HG03354 (cell line): ENCODE results near the gene ZDHHC14.

Source experiments
- ATAC-seq: cut with Tn5 transposase; IDR thresholded peaks from one replicate; pipeline ENCODE4 v1.9.1; 2021; ENCODE audit warnings: mild to moderate bottlenecking; ENCODE audit not compliant: unreplicated experiment, poor library complexity, severe bottlenecking

Gene ZDHHC14

GRCh38 chr6:157539900-157540752, 159.1 kb downstream of the ZDHHC14 start:
- ATAC-seq: no peak

DNA sequence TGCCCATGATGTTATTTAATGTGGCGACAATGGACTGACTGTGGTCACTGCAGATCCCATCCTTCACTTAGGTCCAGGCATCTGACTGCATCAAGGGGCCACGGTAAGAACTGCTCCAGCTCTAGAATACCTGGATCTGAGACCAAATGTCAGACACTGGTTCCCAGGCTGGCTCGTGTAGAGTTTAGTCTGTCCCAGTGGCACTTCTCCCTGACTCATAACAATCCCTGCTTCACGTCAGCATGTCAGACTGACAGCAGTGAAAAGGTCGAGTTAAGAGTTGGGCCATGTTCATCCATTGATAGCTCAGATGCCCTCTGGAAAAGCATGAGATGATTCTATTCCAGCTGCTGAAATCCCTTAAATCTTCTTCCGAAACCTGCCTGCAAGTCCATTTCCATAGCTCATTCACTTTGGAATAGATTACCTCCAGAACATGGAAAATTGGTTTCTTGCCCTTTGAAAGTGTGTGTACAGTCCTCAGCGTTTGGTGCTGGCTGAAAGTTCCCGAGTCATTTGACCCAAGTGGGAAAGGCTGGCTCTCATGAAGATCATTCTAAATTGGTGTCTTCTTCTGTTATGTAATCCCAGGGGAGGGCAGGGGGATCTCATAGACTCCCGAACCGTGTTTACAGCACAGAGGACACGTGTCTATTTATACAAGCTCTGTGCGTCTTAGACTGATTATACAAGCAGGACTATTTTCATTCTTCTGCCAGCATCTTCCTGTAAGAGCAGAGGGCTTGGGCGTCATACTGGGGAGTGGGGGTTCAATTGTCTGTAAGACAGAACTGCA, 160.8 kb downstream of the ZDHHC14 start:
- ATAC-seq: no peak

DNA sequence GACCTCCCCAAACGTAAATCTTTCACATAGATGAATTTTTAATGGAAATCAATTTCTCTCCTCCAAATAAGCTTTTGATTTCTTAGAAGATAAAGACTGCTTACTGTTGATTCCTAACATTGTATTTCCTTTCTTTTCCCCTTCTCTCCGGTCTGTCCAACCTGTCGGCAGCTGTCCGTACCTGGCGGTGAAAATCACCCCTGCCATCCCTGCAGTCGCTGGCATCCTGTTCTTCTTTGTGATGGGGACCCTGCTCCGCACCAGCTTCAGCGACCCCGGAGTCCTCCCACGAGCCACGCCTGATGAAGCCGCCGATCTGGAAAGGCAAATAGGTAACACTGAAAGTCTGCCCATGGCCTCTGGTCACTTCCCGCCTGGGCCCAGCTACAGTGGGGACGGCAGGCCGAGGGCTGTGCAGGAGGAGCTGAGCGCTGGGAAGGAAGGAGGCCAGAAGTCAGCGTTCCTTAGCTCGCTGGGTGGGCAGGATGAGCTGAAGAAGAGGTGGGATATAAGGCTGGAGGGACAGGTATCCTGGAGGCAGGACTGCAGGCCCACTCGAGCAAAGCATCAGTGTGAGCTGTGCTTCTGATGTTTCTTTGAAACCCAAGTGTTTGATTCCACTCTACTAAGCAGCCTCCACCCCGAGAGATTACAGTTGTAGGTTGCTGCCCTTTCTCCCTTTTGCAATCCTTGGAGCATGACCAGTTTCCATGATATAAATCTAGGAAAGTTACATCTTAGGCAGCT, 161.6 kb downstream of the ZDHHC14 start:
- ATAC-seq: no peak

- no peak for ATAC-seq
Measured at GRCh38 chr6:157546321-157546720, 165.3 kb downstream of the ZDHHC14 start.

GRCh38 chr6:157547112-157547511, 166.1 kb downstream of the ZDHHC14 start:
- ATAC-seq: no peak

DNA sequence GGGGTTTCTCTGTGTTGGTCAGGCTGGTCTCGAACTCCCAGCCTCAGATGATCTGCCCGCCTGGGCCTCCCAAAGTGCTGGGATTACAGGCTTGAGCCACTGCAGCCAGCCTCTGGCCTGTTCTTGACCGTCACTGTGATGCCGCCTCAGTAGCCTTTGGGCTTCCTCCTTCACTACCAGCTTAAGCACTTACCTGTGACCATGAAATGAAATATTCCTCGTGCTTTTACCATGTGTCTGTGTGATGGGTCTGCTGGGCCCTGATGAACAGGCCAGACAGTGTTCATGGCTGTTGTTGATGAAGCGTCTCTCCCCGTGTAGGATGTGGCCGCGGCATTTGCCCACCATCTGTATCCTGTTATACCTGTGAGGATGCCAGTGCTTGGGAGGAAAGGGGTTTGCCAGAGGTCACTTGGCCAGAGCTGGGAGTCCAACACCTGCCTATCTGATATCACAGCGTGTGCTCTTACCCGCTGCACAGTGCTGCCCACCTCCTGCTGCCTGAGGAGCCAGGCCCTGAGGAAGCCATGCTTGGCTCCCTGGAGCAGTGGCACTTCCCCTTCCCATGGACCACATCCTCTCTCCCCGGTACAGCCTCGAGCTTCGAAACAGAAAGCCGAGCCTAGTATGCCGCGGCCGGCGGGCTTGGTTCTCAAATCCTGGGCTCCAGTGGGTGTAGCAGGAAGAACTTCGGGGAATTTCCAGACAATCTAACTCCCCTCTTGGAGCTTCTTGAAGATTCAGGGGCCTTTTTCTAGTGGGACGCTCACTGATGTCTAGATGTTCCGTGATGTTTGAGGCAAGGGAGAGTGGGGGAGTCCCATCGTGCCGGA, 167.9 kb downstream of the ZDHHC14 start:
- ATAC-seq: peak; percentile 66

DNA sequence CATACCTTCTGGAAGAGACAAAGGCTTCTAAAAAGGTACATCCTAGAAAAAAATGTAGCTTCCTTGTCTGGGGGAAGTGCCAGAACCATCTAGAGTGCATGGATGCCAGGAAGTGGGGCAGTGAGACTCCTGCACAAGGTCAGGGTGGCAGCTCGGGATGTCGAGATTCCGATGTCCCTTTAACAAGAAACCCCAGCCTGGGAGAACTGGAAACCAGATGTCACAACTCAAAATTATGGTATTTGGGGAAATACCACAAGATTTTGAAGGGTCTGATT, 168.4 kb downstream of the ZDHHC14 start:
- no peak for ATAC-seq

DNA sequence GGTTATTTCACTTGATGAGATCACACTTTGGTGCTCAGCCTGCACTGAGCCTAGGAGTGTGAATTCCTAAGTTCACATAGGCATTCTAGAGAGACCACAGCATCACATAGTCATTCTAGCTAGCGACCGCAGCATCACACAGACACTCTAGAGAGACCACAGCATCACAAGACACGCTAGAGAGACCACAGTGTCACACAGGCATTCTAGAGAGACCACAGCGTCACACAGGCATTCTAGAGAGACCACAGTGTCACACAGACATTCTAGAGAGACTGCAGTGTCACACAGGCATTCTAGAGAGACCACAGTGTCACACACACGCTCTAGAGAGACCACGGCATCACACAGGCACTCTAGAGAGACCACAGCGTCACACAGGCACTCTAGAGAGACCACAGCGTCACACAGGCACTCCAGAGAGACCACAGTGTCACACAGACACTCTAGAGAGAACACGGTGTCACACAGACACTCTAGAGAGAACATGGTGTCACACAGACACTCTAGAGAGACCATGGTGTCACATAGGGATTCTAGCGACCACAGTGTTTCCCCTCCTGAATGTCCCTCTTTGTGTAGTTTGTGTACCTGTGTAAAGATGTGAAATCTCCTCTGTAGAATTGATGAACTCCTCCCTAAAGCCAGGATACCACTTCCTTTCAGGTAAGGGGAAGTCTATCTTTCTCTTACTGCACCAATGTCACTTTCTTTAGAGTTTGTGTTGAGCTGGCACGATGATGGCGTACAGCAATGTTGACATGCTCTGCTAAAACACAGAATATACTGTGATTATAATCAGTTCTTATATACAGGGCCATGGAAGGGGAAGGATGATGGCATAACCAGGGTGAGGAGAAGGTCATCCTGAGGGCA, 169.4 kb downstream of the ZDHHC14 start:
- peak; percentile 57 for ATAC-seq

DNA sequence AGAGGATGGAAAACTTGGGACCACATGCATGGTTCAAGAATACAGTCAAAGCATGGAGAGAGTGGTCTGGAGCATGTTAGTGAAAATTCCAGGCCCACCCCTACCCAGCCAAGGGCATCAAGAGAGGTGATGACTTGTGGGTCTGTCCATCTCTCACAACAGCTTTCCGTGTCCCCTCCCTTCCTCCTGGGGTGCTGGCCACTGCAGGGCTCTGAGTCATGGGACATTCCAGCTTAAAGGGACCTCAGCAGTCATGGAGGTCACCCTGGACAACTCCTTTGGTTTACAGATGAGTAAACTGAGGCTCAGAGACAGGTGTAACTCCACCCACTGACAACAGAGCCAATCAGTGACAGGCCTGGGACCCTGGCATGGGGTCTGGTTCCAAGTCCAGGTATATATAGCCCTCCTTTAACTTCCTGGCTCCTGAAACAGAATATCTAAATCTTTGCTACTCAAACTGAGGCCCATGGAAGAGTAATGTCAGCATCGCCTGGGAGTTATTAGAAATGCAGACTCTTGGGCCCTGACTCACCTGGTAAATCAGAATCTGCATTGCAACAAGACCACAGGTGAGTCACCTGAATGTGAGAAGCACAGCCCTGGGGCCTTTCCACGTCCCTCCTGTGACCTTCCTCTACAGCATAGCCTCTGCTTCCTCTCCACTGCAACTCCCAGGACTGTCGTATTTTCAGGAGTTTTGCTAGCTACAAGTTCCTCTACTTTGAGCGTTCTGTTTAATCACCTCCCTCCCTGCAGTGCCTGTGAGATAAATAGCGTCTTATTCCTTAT, 170.2 kb downstream of the ZDHHC14 start:
- ATAC-seq: no peak

- no peak for ATAC-seq
Measured at GRCh38 chr6:157552081-157552747, 171.2 kb downstream of the ZDHHC14 start.

- no peak for ATAC-seq
Measured at GRCh38 chr6:157552820-157553485, 172.0 kb downstream of the ZDHHC14 start.

DNA sequence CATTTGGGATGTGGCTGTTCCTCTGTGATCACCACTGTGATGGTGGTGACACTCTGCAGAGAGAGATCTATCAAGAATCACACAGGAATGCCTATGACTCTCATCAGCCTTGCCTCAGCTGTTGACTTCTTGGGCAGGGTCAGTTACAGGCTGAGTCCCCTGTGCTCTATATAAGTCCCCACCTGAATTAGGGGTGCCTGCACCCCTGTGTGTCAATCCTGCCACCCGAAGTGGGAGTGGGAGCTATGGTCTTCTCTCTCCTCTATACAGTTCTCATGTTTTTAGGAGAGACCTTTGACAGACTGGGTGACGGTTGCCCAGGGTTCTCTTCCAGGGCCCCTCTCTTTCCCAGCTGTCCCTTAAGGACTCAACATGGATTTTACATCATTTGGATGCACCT, 173.8 kb downstream of the ZDHHC14 start:
- ATAC-seq: no peak

- ATAC-seq: no peak
Measured at GRCh38 chr6:157555455-157556143, 174.6 kb downstream of the ZDHHC14 start.

- no peak for ATAC-seq
Measured at GRCh38 chr6:157556144-157556645, 175.2 kb downstream of the ZDHHC14 start.

- ATAC-seq: no peak
Measured at GRCh38 chr6:157556671-157557430, 175.9 kb downstream of the ZDHHC14 start.

DNA sequence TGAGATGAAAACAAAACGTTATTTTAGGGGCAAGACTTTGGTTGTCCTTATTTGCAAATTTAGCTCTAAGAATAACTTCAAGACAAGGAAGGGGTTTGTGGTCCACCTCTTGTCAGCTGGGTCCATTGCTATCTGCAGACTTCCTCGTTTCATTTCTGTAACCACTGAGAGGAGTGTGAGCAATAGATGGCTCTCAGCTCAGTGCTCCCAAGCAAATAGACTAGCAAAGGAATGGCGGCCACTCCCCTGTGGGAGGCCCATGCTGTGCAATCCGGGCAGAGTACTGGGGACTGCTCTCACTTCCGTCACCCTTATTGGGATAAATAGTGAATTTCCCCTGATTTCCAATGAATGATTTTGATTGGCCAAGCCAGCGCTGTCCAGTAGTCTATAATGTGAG, 176.6 kb downstream of the ZDHHC14 start:
- ATAC-seq: peak; percentile 42
